Myometrial cell (primary cell): ENCODE data around the gene NKAIN4. TPM values are rescaled to one million over a fixed set of nuclear protein-coding genes. Genes with fewer than 3 reads are reported as not detected.

ENCODE experiments used
- total RNA-seq: library from RNA; depleted of rRNA; stranded (reverse); fragments of >200 nt; gene quantifications from 2 replicates; pipeline ENCODE4 v1.2.3, GENCODE V29; 2015

NKAIN4 gene
- total RNA-seq, result not detected in 2 replicates

GRCh38 chr20:63254232-63254605, at the start of gene NKAIN4:
Gene NKAIN4 (minus strand): TSS chr20:63254463. CDS start chr20:63254450, 13 bp downstream.

GRCh38 chr20:63292904-63293303, 38.6 kb upstream of the NKAIN4 start, which contains the start of gene COL20A1:
Gene COL20A1 (plus strand): TSS chr20:63293186. CDS start chr20:63295108, 1,922 bp downstream.

GRCh38 chr20:63272105-63273058, 18.1 kb upstream of the NKAIN4 start, which contains the start of gene ARFGAP1:
Gene ARFGAP1 (plus strand): TSS chr20:63272813. CDS start chr20:63275581, 2,768 bp downstream.

GRCh38 chr20:63235399-63235983, 18.8 kb downstream of the NKAIN4 start, which contains the start of gene BIRC7:
Gene BIRC7 (plus strand): TSS chr20:63235905. CDS start chr20:63236097, 192 bp downstream.

GRCh38 chr20:63216041-63216848, 38.0 kb downstream of the NKAIN4 start, which contains the start of gene YTHDF1:
Gene YTHDF1 (minus strand): TSS chr20:63216131. CDS start chr20:63215892, 239 bp downstream.

Other genes with a start within 250 kb of the NKAIN4 start
- not detected in 2 replicates for gene BHLHE23, start 247.5 kb downstream of the NKAIN4 start, total RNA-seq
- 15.6 and 19.8 TPM in 2 replicates for gene YTHDF1, start 38.3 kb downstream of the NKAIN4 start, total RNA-seq
- not detected in 2 replicates for gene BIRC7, start 18.6 kb downstream of the NKAIN4 start, total RNA-seq
- 108 and 118 TPM in 2 replicates for gene ARFGAP1, start 18.4 kb upstream of the NKAIN4 start, total RNA-seq
- not detected in 2 replicates for gene COL20A1, start 38.7 kb upstream of the NKAIN4 start, total RNA-seq
- not detected in 2 replicates for gene CHRNA4, start 106.9 kb upstream of the NKAIN4 start, total RNA-seq
- 1.4 TPM in 1 of 2 replicates, not detected in the other for gene KCNQ2, start 218.2 kb upstream of the NKAIN4 start, total RNA-seq
- gene EEF1A2, start 244.6 kb upstream of the NKAIN4 start, total RNA-seq, result 0.58 TPM in 1 of 2 replicates, not detected in the other